Measurements from ENCODE around the gene IGSF9.

DNA sequence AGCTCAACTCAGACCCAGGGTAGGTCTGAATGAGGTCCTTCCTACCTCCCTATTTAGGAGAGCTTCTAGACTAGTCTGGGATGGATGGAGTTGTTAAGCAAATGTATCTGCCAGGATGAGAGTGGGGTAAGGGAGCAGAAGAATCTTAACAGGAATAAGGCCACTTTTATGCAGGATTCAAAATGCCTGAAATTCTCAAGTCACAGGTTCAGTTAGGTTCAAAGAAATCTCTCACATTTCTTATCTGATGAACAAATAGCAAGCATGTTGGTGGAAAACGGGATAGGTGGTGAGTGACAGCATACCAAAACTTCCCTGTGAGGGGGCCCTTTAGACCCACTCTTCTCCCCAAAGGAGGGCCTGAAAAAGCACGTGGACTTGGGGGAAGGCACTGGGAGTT, 5.6 kb upstream of the IGSF9 start:
- TF ChIP-seq MAZ (IDR thresholded peaks at IDR 0.05; ENCODE audit: borderline replicate concordance, low read depth, low read length) (no peak), POLR2A (IDR thresholded peaks at IDR 0.05; ENCODE audit: low read depth, low read length) (no peak), FOS (IDR thresholded peaks at IDR 0.05; ENCODE audit: low read depth, low read length) (no peak), CHD1 (IDR thresholded peaks at IDR 0.05; ENCODE audit: low read depth, low read length) (no peak), MAFK (IDR thresholded peaks at IDR 0.05; ENCODE audit: low read depth, low read length) (no peak), CEBPB (IDR thresholded peaks at IDR 0.05; ENCODE audit: low read depth, low read length) (no peak), RFX5 (IDR thresholded peaks at IDR 0.05; ENCODE audit: low read depth, low read length) (no peak), MXI1 (IDR thresholded peaks at IDR 0.05; ENCODE audit: borderline replicate concordance, low read depth, low read length) (no peak), SMC3 (IDR thresholded peaks at IDR 0.05; ENCODE audit: low read depth, low read length) (no peak), BHLHE40 (IDR thresholded peaks at IDR 0.05; ENCODE audit: low read depth, low read length) (no peak), NFE2L2 (IDR thresholded peaks at IDR 0.05; ENCODE audit: low read depth, low read length) (no peak)
- TF ChIP-seq, protein P1, sequence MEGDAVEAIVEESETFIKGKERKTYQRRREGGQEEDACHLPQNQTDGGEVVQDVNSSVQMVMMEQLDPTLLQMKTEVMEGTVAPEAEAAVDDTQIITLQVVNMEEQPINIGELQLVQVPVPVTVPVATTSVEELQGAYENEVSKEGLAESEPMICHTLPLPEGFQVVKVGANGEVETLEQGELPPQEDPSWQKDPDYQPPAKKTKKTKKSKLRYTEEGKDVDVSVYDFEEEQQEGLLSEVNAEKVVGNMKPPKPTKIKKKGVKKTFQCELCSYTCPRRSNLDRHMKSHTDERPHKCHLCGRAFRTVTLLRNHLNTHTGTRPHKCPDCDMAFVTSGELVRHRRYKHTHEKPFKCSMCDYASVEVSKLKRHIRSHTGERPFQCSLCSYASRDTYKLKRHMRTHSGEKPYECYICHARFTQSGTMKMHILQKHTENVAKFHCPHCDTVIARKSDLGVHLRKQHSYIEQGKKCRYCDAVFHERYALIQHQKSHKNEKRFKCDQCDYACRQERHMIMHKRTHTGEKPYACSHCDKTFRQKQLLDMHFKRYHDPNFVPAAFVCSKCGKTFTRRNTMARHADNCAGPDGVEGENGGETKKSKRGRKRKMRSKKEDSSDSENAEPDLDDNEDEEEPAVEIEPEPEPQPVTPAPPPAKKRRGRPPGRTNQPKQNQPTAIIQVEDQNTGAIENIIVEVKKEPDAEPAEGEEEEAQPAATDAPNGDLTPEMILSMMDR (conservative IDR thresholded peaks at IDR 0.05; ENCODE audit: low read depth, low read length), result no peak
- TF ChIP-seq, protein P2, sequence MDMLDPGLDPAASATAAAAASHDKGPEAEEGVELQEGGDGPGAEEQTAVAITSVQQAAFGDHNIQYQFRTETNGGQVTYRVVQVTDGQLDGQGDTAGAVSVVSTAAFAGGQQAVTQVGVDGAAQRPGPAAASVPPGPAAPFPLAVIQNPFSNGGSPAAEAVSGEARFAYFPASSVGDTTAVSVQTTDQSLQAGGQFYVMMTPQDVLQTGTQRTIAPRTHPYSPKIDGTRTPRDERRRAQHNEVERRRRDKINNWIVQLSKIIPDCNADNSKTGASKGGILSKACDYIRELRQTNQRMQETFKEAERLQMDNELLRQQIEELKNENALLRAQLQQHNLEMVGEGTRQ (IDR thresholded peaks at IDR 0.05; ENCODE audit: low read depth, low read length), result no peak
- TF ChIP-seq, protein P3, sequence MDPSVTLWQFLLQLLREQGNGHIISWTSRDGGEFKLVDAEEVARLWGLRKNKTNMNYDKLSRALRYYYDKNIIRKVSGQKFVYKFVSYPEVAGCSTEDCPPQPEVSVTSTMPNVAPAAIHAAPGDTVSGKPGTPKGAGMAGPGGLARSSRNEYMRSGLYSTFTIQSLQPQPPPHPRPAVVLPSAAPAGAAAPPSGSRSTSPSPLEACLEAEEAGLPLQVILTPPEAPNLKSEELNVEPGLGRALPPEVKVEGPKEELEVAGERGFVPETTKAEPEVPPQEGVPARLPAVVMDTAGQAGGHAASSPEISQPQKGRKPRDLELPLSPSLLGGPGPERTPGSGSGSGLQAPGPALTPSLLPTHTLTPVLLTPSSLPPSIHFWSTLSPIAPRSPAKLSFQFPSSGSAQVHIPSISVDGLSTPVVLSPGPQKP (IDR thresholded peaks at IDR 0.05; ENCODE audit: borderline replicate concordance, low read depth, low read length), result no peak

Data from IMR-90 (cell line).